Measurements from ENCODE around the gene ANGPTL3.

Gene ANGPTL3

GRCh38 chr1:62628506-62628905 lies 31.2 kb downstream of the ANGPTL3 start:
- DNase-seq: no peak

- DNase-seq: no peak
Observed at GRCh38 chr1:62637392-62638105, 40.2 kb downstream of the ANGPTL3 start.

GRCh38 chr1:62643283-62643682 lies 46.0 kb downstream of the ANGPTL3 start:
- DNase-seq: no peak

GRCh38 chr1:62652387-62652786 lies 55.1 kb downstream of the ANGPTL3 start:
- no peak for DNase-seq

- no peak for DNase-seq
Observed at GRCh38 chr1:62654744-62655143, 57.4 kb downstream of the ANGPTL3 start.

Data from NCI-H1092 treated with DMSO at 0.1 percent for 48 hours (cell line).